Left cardiac atrium (tissue), 2 donors: Measurements from ENCODE around the gene MAL. TPM values are rescaled to one million over a fixed set of nuclear protein-coding genes. Genes with fewer than 3 reads are reported as not detected.

Source experiments
- total RNA-seq, 2 donors: library from RNA; stranded (reverse); fragmentation: NEBNext Ultra II Directional; extraction: Animal tissue kit (Norgen Biotek cat#: 25700); gene quantifications; one replicate each; pipeline ENCODE4 v1.2.1, GENCODE V29; 2021
- donor health status: DM: no; HTN: yes; CAD: no; lungs with severe emphysema.
- donor health status: DM: yes; HTN: yes; CAD: no.

Gene MAL
- total RNA-seq, 2 donors from 2014 or later: 5.8 to 7.8 TPM

Other genes with a start within 250 kb of the MAL start
- under 1 TPM in 1 of 2 donors, not detected in 1; 0.15 TPM for gene TEKT4, start 154.3 kb upstream of the MAL start, total RNA-seq
- gene MRPS5, start 96.1 kb downstream of the MAL start, total RNA-seq: 10 to 100 TPM; 56.0 to 56.5 TPM
- 10 to 100 TPM; 11.7 to 13.8 TPM for gene ZNF514, start 134.1 kb downstream of the MAL start, total RNA-seq
- gene ZNF2, start 140.1 kb downstream of the MAL start, total RNA-seq: 1 to 10 TPM; 3.0 to 4.2 TPM
- gene ZNF892, start 181.8 kb downstream of the MAL start, total RNA-seq: 1 to 10 TPM; 2.8 to 2.9 TPM
- under 1 TPM; 0.29 to 0.84 TPM for gene PROM2, start 248.7 kb downstream of the MAL start, total RNA-seq